Measurements from ENCODE around the gene IL13RA1. TPM values are rescaled to one million over a fixed set of nuclear protein-coding genes. Genes with fewer than 3 reads are reported as not detected.
A peak's percentile ranks its signal among the peaks of the same experiment; 100 is the strongest.
"Not testable (repeated sequence)": the region's sequence is repeated elsewhere in the genome, so short reads cannot be mapped to it uniquely, and the experiment has no call there.

Gene IL13RA1
- 35.8 TPM for polyA plus RNA-seq (ENCODE audit: insufficient read length)

DNA sequence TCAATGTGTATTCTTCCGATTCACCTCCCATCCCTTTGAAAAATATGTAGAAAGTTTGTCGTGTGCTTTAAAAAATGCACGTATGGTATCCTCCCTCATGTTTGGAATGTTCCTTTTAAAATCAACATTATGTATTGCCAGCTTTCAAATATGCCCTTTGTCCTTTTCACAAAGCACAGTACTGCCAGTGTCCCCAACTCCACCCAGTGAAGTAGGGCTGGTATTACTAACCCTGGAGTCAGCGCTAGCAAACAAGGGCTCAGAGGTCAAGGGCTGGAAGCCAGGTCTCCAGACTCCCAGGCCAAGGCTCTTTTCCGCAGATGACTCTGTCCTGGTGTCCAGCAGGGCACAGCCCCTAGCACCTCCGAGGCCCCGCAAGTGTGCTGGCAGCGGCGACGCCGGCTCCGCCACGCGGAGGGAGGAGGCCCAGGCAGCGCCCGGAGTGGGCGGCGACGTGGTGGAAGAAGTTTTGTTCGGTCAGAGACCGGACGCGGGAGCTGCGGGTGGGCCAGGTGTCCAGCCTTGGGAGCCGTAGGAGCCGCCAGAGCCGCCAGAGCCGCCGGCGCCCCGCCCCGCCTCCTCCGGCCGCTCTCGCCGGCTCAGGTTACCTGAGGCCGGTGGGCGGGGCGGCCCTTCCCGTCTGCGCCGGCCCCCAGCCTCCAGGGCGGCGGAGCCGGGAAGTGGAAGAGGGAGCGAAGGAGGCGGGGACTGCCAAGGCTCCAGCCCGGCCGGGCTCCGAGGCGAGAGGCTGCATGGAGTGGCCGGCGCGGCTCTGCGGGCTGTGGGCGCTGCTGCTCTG lies at the start of gene IL13RA1:
Gene IL13RA1 (plus strand): TSS at position 720 of the 799 bp plus-strand sequence. CDS start 33 bp downstream, at position 753.
- DNase-seq, result peak; percentile 83

DNA sequence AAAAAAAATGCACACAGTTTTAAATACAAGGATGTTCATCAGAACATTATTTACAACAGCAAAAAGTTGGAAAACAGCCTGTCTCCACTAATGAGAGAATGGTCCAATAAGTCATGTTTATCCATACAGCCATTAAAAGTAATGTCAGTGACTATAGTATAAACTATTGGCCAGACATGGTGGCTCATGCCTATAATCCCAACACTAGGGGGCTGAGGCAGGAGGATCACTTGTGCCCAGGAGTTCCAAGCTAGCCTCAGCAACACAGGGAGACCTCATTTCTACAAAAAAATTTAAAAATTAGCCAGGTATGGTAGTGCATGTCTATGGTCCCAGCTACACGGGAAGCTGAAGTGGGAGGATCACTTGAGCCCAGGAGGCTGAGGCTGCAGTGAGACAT lies 48.1 kb upstream of the IL13RA1 start:
- DNase-seq, result no peak

DNA sequence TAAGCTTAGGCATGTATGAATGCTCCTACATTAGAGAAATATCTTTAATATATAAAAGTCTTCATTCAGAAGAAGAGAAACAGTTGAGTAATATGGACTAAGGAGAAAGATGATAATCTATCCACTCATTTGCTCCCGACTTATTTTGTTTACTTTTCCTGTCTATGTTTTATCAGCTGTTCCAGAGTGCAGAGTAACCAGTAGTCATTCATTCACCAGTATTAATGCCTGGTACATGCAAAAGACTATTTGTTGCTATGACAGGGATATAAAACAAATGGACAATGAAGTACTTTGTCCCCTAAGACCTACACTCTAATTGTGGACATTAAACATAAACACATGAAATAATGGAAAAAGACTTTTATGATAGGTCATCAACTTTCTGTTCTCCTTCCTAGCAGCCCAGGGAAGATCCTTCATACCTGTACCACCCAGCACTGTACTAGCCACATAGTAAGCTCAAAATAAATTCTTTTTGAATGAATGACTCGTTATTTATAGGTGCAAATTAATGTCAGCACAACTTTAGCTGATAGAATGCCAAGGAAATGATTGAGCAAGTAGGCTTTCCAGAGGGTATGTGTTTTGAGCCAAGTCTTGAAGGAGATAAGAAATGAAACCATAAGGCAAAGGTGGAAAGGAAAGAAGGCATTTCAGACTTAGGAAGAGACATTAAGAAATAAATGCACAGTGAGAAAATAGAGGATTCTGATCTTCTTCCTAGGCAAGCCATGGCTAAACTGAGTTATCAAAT lies 45.0 kb upstream of the IL13RA1 start:
- no peak for DNase-seq

DNA sequence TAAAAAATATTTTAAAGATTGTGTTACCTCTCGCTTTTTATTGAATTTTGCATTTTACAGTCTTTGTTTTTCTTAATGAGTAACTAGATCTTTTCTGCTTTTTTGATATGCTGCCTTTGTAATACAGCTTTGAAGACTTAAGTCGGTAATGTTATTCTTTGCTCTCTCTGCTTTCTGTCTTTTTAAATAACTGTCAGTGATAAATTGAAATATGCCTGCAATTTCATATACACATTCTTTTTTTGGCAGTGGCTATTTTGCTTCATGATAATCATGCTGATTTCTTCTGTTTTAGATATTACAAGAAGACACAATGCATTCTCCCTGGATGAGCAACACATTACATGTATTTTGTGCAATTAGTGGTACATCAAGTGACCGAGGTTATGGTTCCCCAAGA lies 42.0 kb upstream of the IL13RA1 start:
- no peak for DNase-seq

DNA sequence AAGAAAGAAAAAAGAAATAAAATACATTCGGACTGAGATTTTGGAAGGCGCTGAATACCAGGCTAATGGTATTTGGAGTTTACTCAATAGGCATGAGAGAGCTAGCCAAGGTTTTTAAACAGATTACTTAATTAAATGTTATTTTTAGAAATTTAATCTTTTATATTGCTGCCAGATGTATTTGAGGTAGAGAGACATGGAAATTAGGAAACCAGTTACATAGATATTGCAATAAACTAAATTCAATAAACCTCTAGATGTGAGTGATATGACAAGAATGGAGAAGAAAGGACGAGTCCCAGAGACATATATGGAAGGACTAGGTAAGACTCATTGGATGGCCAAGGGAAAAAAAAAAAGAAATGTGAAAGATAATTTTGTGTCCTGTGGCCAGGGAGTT lies 38.5 kb upstream of the IL13RA1 start:
- no peak for DNase-seq

DNA sequence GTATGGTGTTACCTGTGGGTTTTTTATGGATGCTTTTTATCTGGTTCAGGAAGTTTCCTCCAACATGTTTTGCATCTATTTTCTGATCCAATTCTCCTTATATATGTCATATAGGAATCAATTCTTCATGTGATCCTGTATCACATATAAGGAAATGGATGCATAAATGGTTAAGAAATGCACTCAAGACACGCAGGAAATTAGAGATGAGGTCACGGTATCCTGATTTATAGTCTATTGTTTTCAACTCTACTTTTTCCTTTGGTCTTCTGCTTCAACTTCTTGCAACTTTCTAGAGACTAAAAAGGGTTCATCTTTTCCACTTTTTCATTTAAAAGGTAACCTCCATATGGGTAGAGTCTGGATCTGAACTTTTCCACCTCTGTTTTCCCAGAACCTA lies 33.6 kb upstream of the IL13RA1 start:
- DNase-seq, result no peak

DNA sequence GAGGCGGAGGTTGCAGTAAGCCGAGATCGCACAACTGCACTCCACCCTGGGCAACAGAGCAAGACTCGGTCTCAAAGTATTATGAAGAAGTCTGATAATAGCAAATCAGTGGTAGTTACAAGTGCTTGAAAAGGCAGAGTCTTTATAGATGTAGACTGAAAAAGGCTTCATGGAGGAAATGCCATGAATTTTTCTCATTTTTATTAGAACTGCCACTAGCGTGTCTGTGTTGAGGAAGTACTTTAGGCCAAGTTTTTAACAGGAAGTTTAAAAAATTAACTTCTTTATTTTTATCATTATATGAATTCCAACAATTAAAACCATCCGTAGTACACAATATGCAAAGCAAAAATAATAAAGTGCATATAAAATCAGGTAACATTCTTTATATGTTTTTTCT lies 32.8 kb upstream of the IL13RA1 start:
- no peak for DNase-seq

DNA sequence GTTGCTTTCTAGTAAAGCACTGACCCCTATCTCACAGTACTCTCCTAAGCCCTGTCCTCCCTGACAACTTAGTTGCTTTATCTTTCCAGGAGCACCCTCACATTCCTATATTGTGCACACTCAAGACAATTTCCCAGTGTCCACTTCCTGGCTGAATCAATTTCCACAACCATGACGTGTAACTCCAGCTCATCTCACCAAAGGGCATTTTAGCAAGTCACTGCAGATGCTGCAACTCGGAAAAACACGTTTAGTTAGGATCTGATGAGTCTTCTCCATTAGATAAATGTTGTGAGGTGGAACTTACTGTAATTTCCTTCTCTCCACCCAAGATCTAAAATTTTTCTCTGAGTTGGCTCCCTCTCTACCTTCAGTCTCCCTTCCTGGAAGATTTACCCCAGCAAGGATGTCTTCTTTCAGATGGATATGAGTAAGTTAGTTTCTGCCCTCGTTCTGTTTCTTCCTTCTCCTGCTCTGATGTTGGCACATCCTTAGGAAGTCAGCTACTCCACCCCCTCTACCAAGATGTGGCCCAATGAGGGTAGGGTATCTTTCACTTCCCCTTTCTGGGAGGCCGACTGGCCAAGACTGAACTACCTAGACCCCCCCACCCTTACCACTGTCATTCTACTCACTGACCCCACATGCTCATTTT lies 28.8 kb upstream of the IL13RA1 start:
- DNase-seq, result no peak

DNA sequence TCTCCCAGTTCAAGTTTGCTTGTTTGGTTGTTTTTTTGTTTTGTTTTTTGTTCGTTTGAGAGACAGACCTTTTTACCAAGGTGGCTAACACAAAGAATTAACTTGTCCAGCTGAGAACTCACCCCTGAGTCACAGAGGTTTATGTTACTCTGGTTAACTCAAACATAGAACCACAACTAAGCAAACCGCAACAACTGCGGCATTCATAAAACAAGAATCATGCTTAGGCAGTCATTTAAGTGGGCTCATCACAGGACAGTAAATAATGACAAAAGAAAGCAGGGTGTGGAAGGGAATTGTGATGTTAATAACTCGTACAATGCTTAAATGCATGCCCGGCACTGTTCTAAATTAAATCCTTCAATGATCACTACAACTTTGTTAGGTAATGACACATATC lies 24.7 kb upstream of the IL13RA1 start:
- DNase-seq, result no peak

DNA sequence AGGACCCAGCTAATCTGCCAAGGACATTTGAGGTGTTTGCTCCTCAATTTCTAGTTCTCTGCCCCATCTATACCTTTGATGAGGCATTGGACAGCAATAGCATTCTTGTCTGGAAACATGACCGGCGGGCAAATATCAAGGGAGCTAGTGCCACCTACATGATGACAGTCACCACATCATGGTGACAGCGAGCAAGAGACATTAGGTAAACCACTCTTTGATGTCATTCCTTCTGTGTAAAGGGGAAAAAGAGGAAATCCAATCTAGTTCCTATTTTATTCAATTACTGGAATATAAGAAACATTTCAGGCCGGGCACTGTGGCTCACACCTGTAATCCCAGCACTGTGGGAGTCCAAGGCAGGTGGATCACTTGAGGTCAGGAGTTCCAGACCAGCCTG lies 20.7 kb upstream of the IL13RA1 start:
- DNase-seq, result no peak

DNA sequence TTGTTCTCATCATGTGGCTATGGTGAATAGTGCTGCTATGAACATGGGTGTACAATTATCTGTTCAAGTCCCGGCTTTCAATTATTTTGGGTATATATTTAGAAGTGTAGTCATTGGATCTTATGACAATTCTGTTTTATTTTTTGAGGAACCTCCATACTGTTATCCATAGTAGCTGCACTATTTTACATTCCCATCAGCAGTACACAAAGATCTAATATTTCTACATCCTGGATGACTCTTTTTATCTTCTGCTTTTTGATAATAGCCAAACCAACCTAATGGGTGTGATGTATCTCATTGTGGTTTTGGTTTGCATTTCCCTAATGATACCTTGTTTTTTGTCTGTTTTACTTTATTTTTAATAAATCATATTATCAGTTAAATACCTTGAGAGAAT lies 12.9 kb upstream of the IL13RA1 start:
- DNase-seq, result no peak

DNA sequence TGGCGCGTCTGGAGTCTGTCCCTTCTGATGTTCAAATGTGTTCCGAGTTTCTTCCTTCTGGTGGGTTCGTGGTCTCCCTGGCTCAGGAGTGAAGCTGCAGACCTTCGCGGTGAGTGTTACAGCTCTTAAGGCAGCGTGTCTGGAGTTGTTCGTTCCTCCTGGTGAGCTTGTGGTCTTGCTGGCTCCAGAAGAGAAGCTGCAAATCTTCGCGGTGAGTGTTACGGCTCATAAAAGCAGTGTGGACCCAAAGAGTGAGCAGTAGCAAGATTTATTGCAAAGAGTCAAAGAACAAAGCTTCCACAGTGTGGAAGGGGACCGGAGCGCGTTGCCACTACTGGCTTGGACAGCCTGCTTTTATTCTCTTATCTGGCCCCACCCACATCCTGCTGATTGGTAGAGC lies 11.5 kb upstream of the IL13RA1 start:
- DNase-seq, result not testable (repeated sequence)

DNA sequence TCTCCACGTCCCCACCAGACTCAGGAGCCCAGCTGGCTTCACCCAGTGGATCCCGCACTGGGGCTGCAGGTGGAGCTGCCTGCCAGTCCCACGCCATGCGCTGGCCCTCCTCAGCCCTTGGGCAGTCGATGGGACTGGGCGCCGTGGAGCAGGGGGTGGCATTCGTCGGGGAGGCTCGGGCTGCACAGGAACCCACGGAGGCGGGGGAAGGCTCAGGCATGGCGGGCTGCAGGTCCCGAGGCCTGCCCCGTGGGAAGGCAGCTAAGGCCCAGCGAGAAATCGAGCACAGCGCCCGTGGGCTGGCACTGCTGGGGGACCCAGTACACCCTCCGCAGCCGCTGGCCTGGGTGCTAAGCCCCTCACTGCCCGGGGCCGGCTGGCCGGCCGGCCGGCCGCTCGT lies 10.6 kb upstream of the IL13RA1 start:
- DNase-seq, result not testable (repeated sequence)

DNA sequence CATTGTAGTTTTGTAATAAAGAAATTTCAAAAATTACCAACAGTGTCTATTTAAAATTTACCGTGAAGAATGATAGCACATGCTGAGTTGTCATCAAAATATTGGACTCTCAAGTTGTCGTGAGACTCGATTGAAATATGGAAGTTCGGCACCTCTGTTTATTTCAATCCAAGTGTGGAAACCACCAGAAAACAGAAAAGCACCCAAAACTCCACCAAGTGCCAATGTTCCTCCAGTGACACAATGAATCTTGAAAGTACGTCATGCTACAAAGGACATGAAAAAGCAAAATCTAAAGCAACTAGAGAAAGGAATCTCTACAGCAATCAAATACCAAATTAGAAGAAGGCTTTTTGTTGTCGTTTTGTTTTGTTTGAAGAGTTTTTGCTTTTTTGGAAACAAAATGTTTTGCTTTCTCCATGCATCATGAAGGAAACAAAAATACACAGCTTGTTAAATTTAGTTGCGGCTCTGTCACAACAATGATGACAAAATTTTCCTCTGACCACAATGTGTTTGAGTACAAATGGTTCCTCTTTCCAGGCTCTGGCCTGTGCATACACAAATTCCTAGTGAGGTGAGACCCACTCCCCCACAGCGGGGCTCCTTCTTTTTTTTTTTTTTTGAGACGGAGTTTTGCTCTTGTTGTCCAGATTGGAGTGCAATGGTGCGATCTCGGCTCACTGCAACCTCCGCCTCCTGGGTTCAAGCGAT lies 9.6 kb upstream of the IL13RA1 start:
- no peak for DNase-seq

DNA sequence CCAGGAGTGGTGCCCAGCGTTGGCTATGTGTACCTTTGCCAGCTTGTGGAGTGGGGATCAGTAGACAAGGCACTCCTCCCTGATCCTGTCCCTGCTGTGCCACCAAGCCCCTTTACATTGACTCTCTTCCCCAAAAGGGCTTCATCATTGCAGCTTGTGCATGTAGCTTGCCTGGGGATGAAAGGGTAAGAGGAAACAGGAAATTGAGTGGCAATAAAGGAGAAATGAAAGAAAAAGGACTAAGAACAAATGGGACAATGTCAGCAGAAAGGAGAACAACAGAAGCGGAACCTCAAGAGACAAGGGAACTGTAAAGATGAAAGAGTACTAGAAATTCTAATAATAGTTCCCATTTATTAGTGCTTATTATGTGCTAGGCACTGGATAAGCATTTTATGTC lies 8.7 kb upstream of the IL13RA1 start:
- no peak for DNase-seq

DNA sequence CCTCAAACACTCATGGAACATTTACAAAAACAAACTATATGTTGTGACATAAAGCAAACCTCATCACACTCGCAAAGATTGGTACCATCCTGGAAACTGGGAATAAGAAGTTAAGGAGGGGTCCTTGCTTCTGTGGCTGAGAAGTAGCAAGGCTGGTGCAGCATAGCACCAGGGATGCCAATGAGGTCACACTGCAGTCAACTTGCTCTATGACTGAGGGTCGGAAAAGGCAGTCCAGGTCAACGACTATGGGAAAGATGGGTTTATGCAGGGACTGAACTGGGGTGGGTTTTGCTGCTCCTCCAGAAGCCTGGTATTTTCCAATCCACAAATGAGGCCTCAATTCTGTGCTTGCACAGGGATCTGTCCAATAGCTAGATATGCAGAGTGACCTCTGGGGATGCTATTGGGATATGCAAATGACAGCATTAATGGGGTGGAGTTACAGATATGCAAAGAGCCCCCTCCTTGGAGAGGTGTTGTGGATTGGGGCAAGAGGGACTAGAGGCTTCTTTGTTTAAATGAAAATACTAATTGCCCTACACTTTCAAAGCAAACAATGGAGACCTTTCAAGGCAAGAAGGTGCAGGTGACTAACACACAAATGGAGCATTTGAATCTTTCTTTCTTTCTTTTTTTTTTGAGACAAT lies 7.2 kb upstream of the IL13RA1 start:
- DNase-seq, result no peak

DNA sequence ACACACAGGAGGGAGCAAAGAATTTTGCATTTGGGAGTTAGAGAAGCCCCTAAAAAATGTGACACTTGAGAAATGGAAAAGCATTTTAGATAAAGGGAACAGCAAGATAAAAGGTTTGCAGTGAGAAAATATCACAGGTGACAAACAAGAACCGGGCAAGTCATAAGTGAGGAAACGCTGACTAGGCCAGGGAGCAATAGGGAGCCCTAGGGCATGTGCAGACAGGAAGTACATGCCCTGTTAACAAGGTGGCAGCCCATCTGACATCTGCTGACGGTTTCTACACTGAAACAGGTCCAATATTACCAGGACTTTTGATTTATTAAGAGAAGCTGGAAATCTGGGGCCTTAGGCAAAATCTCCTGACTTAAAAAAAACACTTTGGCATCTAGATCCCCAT lies 4.0 kb upstream of the IL13RA1 start:
- DNase-seq, result no peak

DNA sequence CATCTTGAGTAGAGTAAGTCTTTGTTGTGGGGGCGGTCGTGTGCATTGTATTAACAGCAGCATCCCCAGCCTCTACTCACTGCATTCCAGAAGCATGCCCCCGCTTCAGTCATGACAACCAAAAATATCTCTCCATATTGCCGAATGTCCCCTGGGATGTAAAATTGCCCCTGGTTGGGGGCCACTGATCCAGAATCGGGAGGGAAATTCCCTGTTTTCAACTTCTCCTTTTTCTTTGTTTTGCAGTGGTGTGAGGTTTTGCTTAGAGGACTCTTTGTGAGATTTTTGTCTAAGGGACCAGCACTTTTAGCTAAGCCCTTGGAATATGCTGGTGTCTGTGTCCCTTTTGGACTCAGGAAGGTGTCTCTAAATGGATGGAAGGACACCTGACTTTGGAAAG lies 3.0 kb upstream of the IL13RA1 start:
- DNase-seq, result no peak

DNA sequence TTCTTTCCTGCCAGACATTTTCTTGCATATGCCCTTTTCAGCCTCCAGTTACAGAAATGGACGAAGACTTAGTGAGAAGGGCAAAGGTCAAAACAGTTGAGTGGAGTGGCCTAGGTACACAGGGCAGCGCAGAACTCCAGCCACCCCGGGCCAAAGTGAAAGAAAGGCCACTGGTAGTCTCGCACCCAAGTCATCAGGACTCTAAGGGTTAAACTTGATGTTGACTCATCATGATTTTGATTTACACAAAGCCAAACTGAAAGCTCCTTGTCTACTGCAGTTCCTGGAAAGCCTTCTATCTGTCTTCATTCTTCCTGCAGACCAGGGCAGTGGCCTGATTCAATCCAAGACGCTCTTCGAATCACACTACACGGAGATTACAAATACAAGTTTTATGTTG lies 2.6 kb upstream of the IL13RA1 start:
- DNase-seq, result no peak

DNA sequence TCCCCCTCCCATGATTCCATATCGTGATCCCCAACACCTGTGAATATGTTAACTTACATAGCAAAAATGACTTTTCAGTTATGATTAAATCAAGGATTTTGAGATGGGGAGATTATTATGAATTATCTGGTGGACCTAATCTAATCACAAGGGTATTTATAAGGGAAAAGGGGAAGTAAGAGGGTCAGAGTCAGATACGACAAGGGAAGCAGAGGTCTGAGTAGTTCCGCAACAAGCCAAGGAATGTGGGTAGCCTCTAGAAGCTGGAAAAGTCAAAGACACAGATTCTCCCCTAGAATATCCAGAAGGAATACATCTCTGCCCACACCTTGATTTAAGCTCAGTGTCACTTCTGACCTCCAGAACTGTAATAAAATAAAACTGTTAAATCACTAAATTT lies 1.0 kb upstream of the IL13RA1 start:
- DNase-seq, result no peak

DNA sequence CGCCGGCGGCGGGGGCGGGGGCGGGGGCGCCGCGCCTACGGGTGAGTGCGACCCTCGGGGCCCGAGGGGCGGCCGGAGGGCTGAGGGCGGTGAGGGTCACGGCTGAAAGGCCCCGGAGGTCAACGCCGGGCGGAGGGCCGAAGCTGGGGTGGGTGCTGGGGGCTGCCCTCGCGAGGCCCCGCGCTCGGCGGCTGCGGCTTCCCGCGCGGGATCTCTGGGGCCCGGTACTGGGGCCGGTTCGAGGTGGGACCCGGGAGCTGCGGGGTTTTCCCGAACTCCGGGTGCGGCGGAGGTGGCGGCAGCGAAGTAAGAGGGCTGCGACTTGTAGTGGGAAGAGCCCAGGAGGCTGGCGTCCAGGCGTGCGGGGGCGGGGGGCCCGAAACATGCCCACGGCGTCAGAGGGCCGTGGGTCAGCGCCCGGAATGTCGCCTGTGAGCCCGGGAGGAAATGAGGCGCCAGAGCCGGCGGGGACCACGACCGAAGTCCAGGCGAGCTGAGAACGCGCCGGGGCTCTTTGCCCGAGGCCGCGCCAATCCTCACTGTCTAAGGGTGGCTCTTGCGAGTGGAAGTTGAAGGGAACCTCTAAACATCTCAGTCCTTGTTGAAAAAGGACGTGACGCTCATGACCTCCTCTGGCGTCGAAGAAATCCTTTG lies 407 bp downstream of the IL13RA1 start:
- DNase-seq, result peak; percentile 32

Data from hindlimb muscle (tissue), 1 donor.